SK-N-SH treated with all-trans-retinoic acid at 6 μM for 48 hours (cell line): ENCODE data around the gene DNER.

ENCODE experiments used
- ATAC-seq: fragments of 200-7000 bp; cut with Tn5 transposase; 3 replicates; pipeline ENCODE4 v1.9.1; 2020; ENCODE audit warnings: mild to moderate bottlenecking, moderate library complexity
- BACH2 ChIP-seq: fragments of 250-450 bp; sonication (Bioruptor Pico); IDR thresholded peaks from 2 replicates; pipeline ENCODE4 v1.9.0; 2021; ENCODE audit warnings: mild to moderate bottlenecking, borderline replicate concordance
- CREB5 ChIP-seq: fragments of 250-450 bp; sonication (Bioruptor Pico); IDR thresholded peaks from 2 replicates; pipeline ENCODE4 v1.5.1; 2020; ENCODE audit warnings: low read depth, mild to moderate bottlenecking, moderate library complexity
- CSDC2 ChIP-seq: fragments of 250-450 bp; sonication (Bioruptor Pico); IDR thresholded peaks from 2 replicates; pipeline ENCODE4 v1.5.0; 2020; ENCODE audit warnings: mild to moderate bottlenecking, moderate library complexity
- ESRRG ChIP-seq: fragments of 250-450 bp; sonication (Bioruptor Pico); IDR thresholded peaks from 2 replicates; pipeline ENCODE4 v1.6.1; 2021; ENCODE audit warnings: mild to moderate bottlenecking
- GLIS3 ChIP-seq: fragments of 250-450 bp; sonication (Bioruptor Pico); IDR thresholded peaks from 2 replicates; pipeline ENCODE4 v1.5.0; 2020; ENCODE audit warnings: mild to moderate bottlenecking, moderate library complexity
- ISL1 ChIP-seq: fragments of 250-450 bp; sonication (Bioruptor Pico); IDR thresholded peaks from 2 replicates; pipeline ENCODE4 v2.1.2; 2022; ENCODE audit warnings: mild to moderate bottlenecking, moderate library complexity
- OSR1 ChIP-seq: fragments of 250-450 bp; sonication (Bioruptor Pico); IDR thresholded peaks from 2 replicates; pipeline ENCODE4 v1.8.0; 2022; ENCODE audit warnings: moderate library complexity, mild to moderate bottlenecking, inconsistent platforms
- PPARA ChIP-seq: fragments of 250-450 bp; sonication (Bioruptor Pico); IDR thresholded peaks from 2 replicates; pipeline ENCODE4 v1.5.0; 2020; ENCODE audit warnings: mild to moderate bottlenecking, borderline replicate concordance
- RARB ChIP-seq: fragments of 250-450 bp; sonication (Bioruptor Pico); IDR thresholded peaks from 2 replicates; pipeline ENCODE4 v1.8.0; 2021; ENCODE audit warnings: mild to moderate bottlenecking, moderate library complexity
- TCF4 ChIP-seq: fragments of 250-450 bp; sonication (Bioruptor Pico); IDR thresholded peaks from 2 replicates; pipeline ENCODE4 v1.8.0; 2021; ENCODE audit warnings: mild to moderate bottlenecking, moderate library complexity, borderline replicate concordance
- TSHZ2 ChIP-seq: fragments of 250-450 bp; sonication (Bioruptor Pico); IDR thresholded peaks from 2 replicates; pipeline ENCODE4 v1.5.0; 2020; ENCODE audit warnings: mild to moderate bottlenecking, moderate library complexity
- ZC3H10 ChIP-seq: fragments of 250-450 bp; sonication (Bioruptor Pico); IDR thresholded peaks from 2 replicates; pipeline ENCODE4 v1.5.1; 2021; ENCODE audit warnings: mild to moderate bottlenecking, moderate library complexity
- ZFP3 ChIP-seq: fragments of 250-450 bp; sonication (Bioruptor Pico); IDR thresholded peaks from 2 replicates; pipeline ENCODE4 v1.5.0; 2020; ENCODE audit warnings: mild to moderate bottlenecking, moderate library complexity
- ZNF565 ChIP-seq: fragments of 450-650 bp; formaldehyde crosslinking; conservative IDR thresholded peaks from 2 replicates; pipeline ENCODE4 v1.5.0; 2020; ENCODE audit warnings: low read depth, mild to moderate bottlenecking, moderate library complexity
- ZNF70 ChIP-seq: fragments of 450-650 bp; formaldehyde crosslinking; IDR thresholded peaks from 2 replicates; pipeline ENCODE4 v1.5.0; 2020; ENCODE audit warnings: mild to moderate bottlenecking, moderate library complexity
- ZNF8 ChIP-seq: fragments of 450-650 bp; formaldehyde crosslinking; IDR thresholded peaks from 2 replicates; pipeline ENCODE4 v1.5.0; 2020; ENCODE audit warnings: mild to moderate bottlenecking, moderate library complexity
- TF ChIP-seq, protein P1 (sequence below): fragments of 250-450 bp; sonication (Bioruptor Pico); IDR thresholded peaks from 2 replicates; pipeline ENCODE4 v1.8.0; 2021; ENCODE audit warnings: low read depth, mild to moderate bottlenecking, moderate library complexity, borderline replicate concordance
- TF ChIP-seq, protein P2 (sequence below): fragments of 250-450 bp; sonication (Bioruptor Pico); IDR thresholded peaks from 2 replicates; pipeline ENCODE4 v1.5.1; 2021; ENCODE audit warnings: mild to moderate bottlenecking, moderate library complexity
- TF ChIP-seq, protein P3 (sequence below): fragments of 250-450 bp; sonication (Bioruptor Pico); IDR thresholded peaks from 2 replicates; pipeline ENCODE4 v1.8.0; 2020; ENCODE audit warnings: mild to moderate bottlenecking, moderate library complexity, borderline replicate concordance

The DNER gene

DNA sequence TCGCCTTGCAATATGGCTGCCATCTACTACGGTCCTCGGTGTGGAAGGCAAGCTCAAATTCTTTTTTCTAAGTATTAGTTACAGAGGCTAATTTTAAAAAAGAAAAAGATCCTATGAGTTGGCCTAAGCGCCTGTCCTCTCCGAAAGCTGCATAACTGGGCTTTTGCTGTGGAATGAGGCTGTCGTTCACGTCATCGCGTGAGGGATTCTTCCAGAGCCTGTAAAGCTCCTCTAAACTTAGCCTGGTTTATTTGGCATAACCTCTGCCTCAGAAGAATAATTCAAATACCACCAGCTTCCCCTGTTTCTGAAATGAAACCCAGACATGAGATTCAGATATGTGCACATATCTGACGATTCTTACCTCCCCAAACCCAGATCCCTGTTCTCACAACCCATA lies 187.4 kb downstream of the DNER start:
- ATAC-seq, result no peak
- TF ChIP-seq, protein P1, sequence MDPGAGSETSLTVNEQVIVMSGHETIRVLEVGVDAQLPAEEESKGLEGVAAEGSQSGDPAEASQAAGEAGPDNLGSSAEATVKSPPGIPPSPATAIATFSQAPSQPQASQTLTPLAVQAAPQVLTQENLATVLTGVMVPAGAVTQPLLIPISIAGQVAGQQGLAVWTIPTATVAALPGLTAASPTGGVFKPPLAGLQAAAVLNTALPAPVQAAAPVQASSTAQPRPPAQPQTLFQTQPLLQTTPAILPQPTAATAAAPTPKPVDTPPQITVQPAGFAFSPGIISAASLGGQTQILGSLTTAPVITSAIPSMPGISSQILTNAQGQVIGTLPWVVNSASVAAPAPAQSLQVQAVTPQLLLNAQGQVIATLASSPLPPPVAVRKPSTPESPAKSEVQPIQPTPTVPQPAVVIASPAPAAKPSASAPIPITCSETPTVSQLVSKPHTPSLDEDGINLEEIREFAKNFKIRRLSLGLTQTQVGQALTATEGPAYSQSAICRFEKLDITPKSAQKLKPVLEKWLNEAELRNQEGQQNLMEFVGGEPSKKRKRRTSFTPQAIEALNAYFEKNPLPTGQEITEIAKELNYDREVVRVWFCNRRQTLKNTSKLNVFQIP (CRISPR knock-in tag), result no peak
- TF ChIP-seq ZNF565 (CRISPR knock-in tag) (no peak), ESRRG (no peak), OSR1 (no peak), ZFP3 (no peak), ZC3H10 (no peak), CSDC2 (CRISPR knock-in tag) (no peak), ISL1 (CRISPR knock-in tag) (no peak), TCF4 (CRISPR knock-in tag) (no peak), ZNF8 (CRISPR knock-in tag) (no peak), PPARA (no peak), TSHZ2 (no peak)
- TF ChIP-seq, protein P2, sequence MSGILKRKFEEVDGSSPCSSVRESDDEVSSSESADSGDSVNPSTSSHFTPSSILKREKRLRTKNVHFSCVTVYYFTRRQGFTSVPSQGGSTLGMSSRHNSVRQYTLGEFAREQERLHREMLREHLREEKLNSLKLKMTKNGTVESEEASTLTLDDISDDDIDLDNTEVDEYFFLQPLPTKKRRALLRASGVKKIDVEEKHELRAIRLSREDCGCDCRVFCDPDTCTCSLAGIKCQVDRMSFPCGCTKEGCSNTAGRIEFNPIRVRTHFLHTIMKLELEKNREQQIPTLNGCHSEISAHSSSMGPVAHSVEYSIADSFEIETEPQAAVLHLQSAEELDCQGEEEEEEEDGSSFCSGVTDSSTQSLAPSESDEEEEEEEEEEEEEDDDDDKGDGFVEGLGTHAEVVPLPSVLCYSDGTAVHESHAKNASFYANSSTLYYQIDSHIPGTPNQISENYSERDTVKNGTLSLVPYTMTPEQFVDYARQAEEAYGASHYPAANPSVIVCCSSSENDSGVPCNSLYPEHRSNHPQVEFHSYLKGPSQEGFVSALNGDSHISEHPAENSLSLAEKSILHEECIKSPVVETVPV (CRISPR knock-in tag), result no peak
- TF ChIP-seq, protein P3, sequence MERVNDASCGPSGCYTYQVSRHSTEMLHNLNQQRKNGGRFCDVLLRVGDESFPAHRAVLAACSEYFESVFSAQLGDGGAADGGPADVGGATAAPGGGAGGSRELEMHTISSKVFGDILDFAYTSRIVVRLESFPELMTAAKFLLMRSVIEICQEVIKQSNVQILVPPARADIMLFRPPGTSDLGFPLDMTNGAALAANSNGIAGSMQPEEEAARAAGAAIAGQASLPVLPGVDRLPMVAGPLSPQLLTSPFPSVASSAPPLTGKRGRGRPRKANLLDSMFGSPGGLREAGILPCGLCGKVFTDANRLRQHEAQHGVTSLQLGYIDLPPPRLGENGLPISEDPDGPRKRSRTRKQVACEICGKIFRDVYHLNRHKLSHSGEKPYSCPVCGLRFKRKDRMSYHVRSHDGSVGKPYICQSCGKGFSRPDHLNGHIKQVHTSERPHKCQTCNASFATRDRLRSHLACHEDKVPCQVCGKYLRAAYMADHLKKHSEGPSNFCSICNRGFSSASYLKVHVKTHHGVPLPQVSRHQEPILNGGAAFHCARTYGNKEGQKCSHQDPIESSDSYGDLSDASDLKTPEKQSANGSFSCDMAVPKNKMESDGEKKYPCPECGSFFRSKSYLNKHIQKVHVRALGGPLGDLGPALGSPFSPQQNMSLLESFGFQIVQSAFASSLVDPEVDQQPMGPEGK (CRISPR knock-in tag), result no peak

GRCh38 chr2:229524799-229525198 lies 189.6 kb downstream of the DNER start:
- TF ChIP-seq RARB (no peak), GLIS3 (CRISPR knock-in tag) (no peak), TSHZ2 (no peak), ZNF70 (CRISPR knock-in tag) (no peak), CSDC2 (CRISPR knock-in tag) (no peak), BACH2 (CRISPR knock-in tag) (no peak), CREB5 (CRISPR knock-in tag) (no peak), OSR1 (no peak), ZNF8 (CRISPR knock-in tag) (no peak), TCF4 (CRISPR knock-in tag) (no peak)
- TF ChIP-seq, protein P3 (CRISPR knock-in tag), result no peak
- TF ChIP-seq, protein P1 (CRISPR knock-in tag), result no peak

More at GRCh38 chr2:229524799-229525198, 189.6 kb downstream of the DNER start:
- no peak for ATAC-seq
